ENCODE results near the gene TTN. TPM values are rescaled to one million over a fixed set of nuclear protein-coding genes. Genes with fewer than 3 reads are reported as not detected.

Gene TTN
- total and polyA plus RNA-seq, 2 of the 8 experiments (the other 6 are each of a cell fraction or from before 2014, with no cell fraction given): 0.30 to 9.7 TPM

- peak; percentile 58 to 99; a peak in 3 of 4 replicates for TF ChIP-seq HDAC2 (IDR thresholded peaks at IDR 0.05; ENCODE audit: borderline replicate concordance in 1 of 2, low read depth in 2 of 2, low read length in 2 of 2)
- TF ChIP-seq ASH2L (IDR thresholded peaks at IDR 0.05; ENCODE audit: low read length): peak; percentile 98
- no peak for TF ChIP-seq GTF2F1 (IDR thresholded peaks at IDR 0.05; ENCODE audit: borderline replicate concordance, low read depth, low read length)
- TF ChIP-seq BACH1 (IDR thresholded peaks at IDR 0.05; ENCODE audit: low read length): peak; percentile 93
- no peak for TF ChIP-seq SRF (IDR thresholded peaks at IDR 0.05; ENCODE audit: low read depth, low read length)
- TF ChIP-seq SP1 (IDR thresholded peaks at IDR 0.05; ENCODE audit: low read depth, low read length): peak; percentile 30; the same call in 1 of the 2 replicates
- TF ChIP-seq CHD7 (IDR thresholded peaks at IDR 0.05; ENCODE audit: insufficient replicate concordance, low read length): no peak
- TF ChIP-seq KDM4A (IDR thresholded peaks at IDR 0.05; ENCODE audit: low read depth, low read length, severe bottlenecking): peak; percentile 65
- TF ChIP-seq RFX5 (IDR thresholded peaks at IDR 0.05; ENCODE audit: borderline replicate concordance, low read depth, low read length): no peak
- peak; percentile 43 to 74 for TF ChIP-seq POLR2A (IDR thresholded peaks at IDR 0.05; ENCODE audit: control extremely low read depth in 1 of 2, low read depth in 2 of 2, low read length in 2 of 2)
Measured at GRCh38 chr2:178478439-178479274, 328.6 kb downstream of the TTN start, which contains the start of gene FKBP7 (continued).

Measured in H1 (cell line).